A549 (cell line): ENCODE measurements around the gene CACNG3.

ENCODE experiments used
- CHD2 ChIP-seq: fragments of 150-350 bp; IDR thresholded peaks from 2 replicates; pipeline ENCODE4 v1.6.1; 2014; ENCODE audit warnings: low read length; ENCODE audit not compliant: partially characterized antibody
- EP300 ChIP-seq, 2 experiments: fragments of >200 bp; sonication (Bioruptor Twin); formaldehyde crosslinking; IDR thresholded peaks; 2 replicates in 1 of 2; 3 replicates in 1 of 2; pipeline ENCODE4 v1.6.1; 2016 to 2017
- HEYL ChIP-seq: fragments of 250-450 bp; sonication (Bioruptor Pico); IDR thresholded peaks from 2 replicates; pipeline ENCODE4 v1.8.0; 2021; ENCODE audit warnings: mild to moderate bottlenecking, moderate library complexity
- POLR2AphosphoS2 ChIP-seq: conservative IDR thresholded peaks from 2 replicates; pipeline ENCODE4 v1.6.1; 2012; ENCODE audit warnings: low read length, improper control_type of control experiment, inconsistent platforms
- RCOR1 ChIP-seq: fragments of 150-350 bp; IDR thresholded peaks from 2 replicates; pipeline ENCODE4 v1.6.1; 2014; ENCODE audit warnings: antibody characterized with exemption, low read length, low read depth
- ZFP36 ChIP-seq: fragments of 450-650 bp; IDR thresholded peaks from 2 replicates; pipeline ENCODE4 v1.6.1; 2014; ENCODE audit warnings: borderline replicate concordance; ENCODE audit not compliant: partially characterized antibody
- TF ChIP-seq, protein P1 (sequence below): fragments of >200 bp; sonication (Bioruptor Twin); formaldehyde crosslinking; IDR thresholded peaks from 3 replicates; pipeline ENCODE4 v1.5.1; 2016
- TF ChIP-seq, protein P2 (sequence below): fragments of 250-450 bp; sonication (Bioruptor Pico); IDR thresholded peaks from 2 replicates; pipeline ENCODE4 v1.5.0; 2021; ENCODE audit warnings: mild to moderate bottlenecking, moderate library complexity, borderline replicate concordance
- TF ChIP-seq, protein P3 (sequence below): fragments of 150-350 bp; IDR thresholded peaks from 2 replicates; pipeline ENCODE4 v1.6.1; 2014; ENCODE audit warnings: low read depth, mild to moderate bottlenecking, low read length

DNA sequence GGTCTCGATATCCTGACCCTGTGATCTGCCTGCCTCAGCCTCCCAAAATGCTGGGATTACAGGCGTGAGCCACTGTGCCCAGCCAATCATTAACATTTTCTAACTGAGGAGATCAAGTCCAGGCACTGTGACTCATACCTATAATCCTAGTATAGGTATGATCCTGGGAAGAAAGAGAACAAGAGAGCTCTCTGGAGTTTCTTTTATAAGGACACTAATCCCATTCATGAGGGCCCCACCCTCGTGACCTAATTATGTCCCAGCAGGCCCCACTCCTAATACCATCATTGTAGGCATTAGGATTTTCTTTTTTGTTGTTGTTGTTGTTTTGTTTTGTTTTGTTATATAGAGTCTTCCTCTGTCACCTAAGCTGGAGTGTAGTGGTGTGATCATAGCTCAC lies 80.4 kb downstream of the CACNG3 start:
- TF ChIP-seq, protein P1, sequence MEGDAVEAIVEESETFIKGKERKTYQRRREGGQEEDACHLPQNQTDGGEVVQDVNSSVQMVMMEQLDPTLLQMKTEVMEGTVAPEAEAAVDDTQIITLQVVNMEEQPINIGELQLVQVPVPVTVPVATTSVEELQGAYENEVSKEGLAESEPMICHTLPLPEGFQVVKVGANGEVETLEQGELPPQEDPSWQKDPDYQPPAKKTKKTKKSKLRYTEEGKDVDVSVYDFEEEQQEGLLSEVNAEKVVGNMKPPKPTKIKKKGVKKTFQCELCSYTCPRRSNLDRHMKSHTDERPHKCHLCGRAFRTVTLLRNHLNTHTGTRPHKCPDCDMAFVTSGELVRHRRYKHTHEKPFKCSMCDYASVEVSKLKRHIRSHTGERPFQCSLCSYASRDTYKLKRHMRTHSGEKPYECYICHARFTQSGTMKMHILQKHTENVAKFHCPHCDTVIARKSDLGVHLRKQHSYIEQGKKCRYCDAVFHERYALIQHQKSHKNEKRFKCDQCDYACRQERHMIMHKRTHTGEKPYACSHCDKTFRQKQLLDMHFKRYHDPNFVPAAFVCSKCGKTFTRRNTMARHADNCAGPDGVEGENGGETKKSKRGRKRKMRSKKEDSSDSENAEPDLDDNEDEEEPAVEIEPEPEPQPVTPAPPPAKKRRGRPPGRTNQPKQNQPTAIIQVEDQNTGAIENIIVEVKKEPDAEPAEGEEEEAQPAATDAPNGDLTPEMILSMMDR: no peak
- TF ChIP-seq CHD2: no peak
- no peak for TF ChIP-seq POLR2AphosphoS2
- no peak for TF ChIP-seq RCOR1
- no peak for TF ChIP-seq ZFP36
- TF ChIP-seq, protein P2, sequence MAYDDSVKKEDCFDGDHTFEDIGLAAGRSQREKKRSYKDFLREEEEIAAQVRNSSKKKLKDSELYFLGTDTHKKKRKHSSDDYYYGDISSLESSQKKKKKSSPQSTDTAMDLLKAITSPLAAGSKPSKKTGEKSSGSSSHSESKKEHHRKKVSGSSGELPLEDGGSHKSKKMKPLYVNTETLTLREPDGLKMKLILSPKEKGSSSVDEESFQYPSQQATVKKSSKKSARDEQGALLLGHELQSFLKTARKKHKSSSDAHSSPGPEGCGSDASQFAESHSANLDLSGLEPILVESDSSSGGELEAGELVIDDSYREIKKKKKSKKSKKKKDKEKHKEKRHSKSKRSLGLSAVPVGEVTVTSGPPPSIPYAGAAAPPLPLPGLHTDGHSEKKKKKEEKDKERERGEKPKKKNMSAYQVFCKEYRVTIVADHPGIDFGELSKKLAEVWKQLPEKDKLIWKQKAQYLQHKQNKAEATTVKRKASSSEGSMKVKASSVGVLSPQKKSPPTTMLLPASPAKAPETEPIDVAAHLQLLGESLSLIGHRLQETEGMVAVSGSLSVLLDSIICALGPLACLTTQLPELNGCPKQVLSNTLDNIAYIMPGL: no peak
- TF ChIP-seq, protein P3, sequence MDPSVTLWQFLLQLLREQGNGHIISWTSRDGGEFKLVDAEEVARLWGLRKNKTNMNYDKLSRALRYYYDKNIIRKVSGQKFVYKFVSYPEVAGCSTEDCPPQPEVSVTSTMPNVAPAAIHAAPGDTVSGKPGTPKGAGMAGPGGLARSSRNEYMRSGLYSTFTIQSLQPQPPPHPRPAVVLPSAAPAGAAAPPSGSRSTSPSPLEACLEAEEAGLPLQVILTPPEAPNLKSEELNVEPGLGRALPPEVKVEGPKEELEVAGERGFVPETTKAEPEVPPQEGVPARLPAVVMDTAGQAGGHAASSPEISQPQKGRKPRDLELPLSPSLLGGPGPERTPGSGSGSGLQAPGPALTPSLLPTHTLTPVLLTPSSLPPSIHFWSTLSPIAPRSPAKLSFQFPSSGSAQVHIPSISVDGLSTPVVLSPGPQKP: no peak
- no peak for TF ChIP-seq EP300 (IDR thresholded peaks at IDR 0.05)
- TF ChIP-seq HEYL (CRISPR knock-in tag): no peak
